K562 (cell line): Measurements from ENCODE around the gene KIF1A. TPM values are rescaled to one million over a fixed set of nuclear protein-coding genes. Genes with fewer than 3 reads are reported as not detected.

ENCODE experiments used
- ATAC-seq: fragments of 200-7000 bp; cut with Tn5 transposase; 3 replicates; pipeline ENCODE4 v1.9.1; 2020; ENCODE audit warnings: moderate library complexity
- BruUV-seq: library from RNA; stranded (reverse); fragments of 400-500 nt; replicated peaks from 2 replicates; lab custom pipeline; 2021; lab: Mats Ljungman, UMichigan
- CTCF ChIA-PET: fragments of 300-600 bp; formaldehyde crosslinking; extraction: SDS; loops from one replicate; lab custom pipeline; 2021; ENCODE audit warnings: low intra/inter-chr PET ratio; lab: Yijun Ruan, JAX
- POLR2A ChIA-PET: fragments of 300-600, 350-650 bp; sonication (Branson Sonifier 250); formaldehyde crosslinking; extraction: SDS; loops from one replicate; lab custom pipeline; 2021; ENCODE audit warnings: antibody characterized with exemption, inconsistent platforms; lab: Yijun Ruan, JAX
- DNase-seq, 4 experiments: peaks; one replicate each; pipeline versions ENCODE4 v3.0.0 to v3.0.0-alpha.2; 2011 to 2018; ENCODE audit warnings: low spot score in 3 of 4, mixed read lengths in 3 of 4; ENCODE audit errors: extremely low read depth in 1 of 4
- FAIRE-seq: peaks from 2 replicates; lab custom pipeline; 2011; peaks lifted over from hg19 to GRCh38; lab: Jason Lieb, UNC
- H2AFZ ChIP-seq: 2 replicates; pipeline ENCODE4 v1.6.0; 2011; ENCODE audit warnings: low read depth, low read length, control low read depth, inconsistent platforms
- H3K27ac ChIP-seq: fragments of 200-600 bp; 3 replicates; pipeline ENCODE4 v1.8.0; 2011; ENCODE audit warnings: low read depth, mild to moderate bottlenecking, control low read depth, inconsistent platforms, low read length, moderate library complexity, mixed read lengths; ENCODE audit errors: extremely low read depth
- H3K27me3 ChIP-seq, 2 experiments: fragments of 300-600 bp in 1 of 2; 2 replicates in 1 of 2; 3 replicates in 1 of 2; pipeline versions ENCODE4 v1.6.0 to v1.8.0; 2011; ENCODE audit warnings: inconsistent platforms in 2 of 2, low read length in 2 of 2, mild to moderate bottlenecking in 1 of 2, mixed read lengths in 1 of 2, moderate library complexity in 1 of 2; ENCODE audit not compliant: control insufficient read depth in 2 of 2, insufficient read depth in 2 of 2
- H3K36me3 ChIP-seq: fragments of 300-600 bp; 3 replicates; pipeline ENCODE4 v1.8.0; 2011; ENCODE audit warnings: mild to moderate bottlenecking, low read length, inconsistent platforms; ENCODE audit not compliant: control insufficient read depth, insufficient read depth
- H3K4me1 ChIP-seq, 2 experiments: fragments of 200-600 bp in 1 of 2; replicated peaks in 1 of 2; 2 replicates in 1 of 2; 3 replicates in 1 of 2; pipeline versions ENCODE4 v1.5.1 to v1.8.0; 2011; ENCODE audit warnings: inconsistent platforms in 2 of 2, low read length in 2 of 2, mild to moderate bottlenecking in 1 of 2, mixed read lengths in 1 of 2, moderate library complexity in 1 of 2; ENCODE audit not compliant: control insufficient read depth in 2 of 2, insufficient read depth in 2 of 2
- H3K4me2 ChIP-seq: 2 replicates; pipeline ENCODE4 v1.6.1; 2011; ENCODE audit warnings: low read length, control low read depth, inconsistent platforms, mixed read lengths; ENCODE audit not compliant: insufficient read depth
- H3K4me3 ChIP-seq: fragments of 200-600 bp; sonication (generic), shearing (Covaris generic); 2 replicates; pipeline ENCODE4 v1.5.1; 2016; ENCODE audit warnings: control low read depth, inconsistent platforms
- H3K79me2 ChIP-seq: fragments of 200-600 bp; 3 replicates; pipeline ENCODE4 v1.8.0; 2011; ENCODE audit warnings: low read length, inconsistent platforms; ENCODE audit not compliant: control insufficient read depth, insufficient read depth
- H3K9ac ChIP-seq, 2 experiments: 2 replicates each; pipeline versions ENCODE4 v1.6.0 to v1.6.1; 2011; ENCODE audit warnings: low read depth in 2 of 2, low read length in 2 of 2, control low read depth in 1 of 2, inconsistent platforms in 1 of 2, mild to moderate bottlenecking in 1 of 2, mixed read lengths in 1 of 2; ENCODE audit not compliant: insufficient read depth in 1 of 2
- H3K9me1 ChIP-seq: one replicate; pipeline ENCODE4 v1.6.0; 2011; ENCODE audit warnings: inconsistent platforms, mild to moderate bottlenecking, low read length, moderate library complexity; ENCODE audit not compliant: control insufficient read depth, insufficient read depth
- H3K9me3 ChIP-seq: replicated peaks from 2 replicates; pipeline ENCODE4 v1.5.1; 2011; ENCODE audit warnings: low read depth, low read length, inconsistent platforms; ENCODE audit not compliant: control insufficient read depth, insufficient read depth
- H4K20me1 ChIP-seq: replicated peaks from 2 replicates; pipeline ENCODE4 v1.6.1; 2011; ENCODE audit warnings: low read length, inconsistent platforms, mixed read lengths; ENCODE audit not compliant: control insufficient read depth, insufficient read depth
- ATF3 ChIP-seq, 2 experiments: fragments of 450-650 bp in 1 of 2; sonication (generic) in 1 of 2; formaldehyde crosslinking in 1 of 2; IDR thresholded peaks in 1 of 2; conservative IDR thresholded peaks in 1 of 2; 2 replicates each; pipeline versions ENCODE4 v1.6.1 to v1.8.1; 2016 to 2023; ENCODE audit warnings: mild to moderate bottlenecking in 2 of 2, moderate library complexity in 2 of 2, inconsistent platforms in 1 of 2, missing genetic modification reagents in 1 of 2
- NCOA4 ChIP-seq: fragments of 450-650 bp; IDR thresholded peaks from 2 replicates; pipeline ENCODE4 v1.6.1; 2018; ENCODE audit warnings: mild to moderate bottlenecking; ENCODE audit not compliant: partially characterized antibody
- PATZ1 ChIP-seq: fragments of 250-450 bp; sonication (Bioruptor Pico); IDR thresholded peaks from 2 replicates; pipeline ENCODE4 v1.5.0; 2020; ENCODE audit warnings: mild to moderate bottlenecking, borderline replicate concordance
- TEAD4 ChIP-seq, 2 experiments: sonication (generic) in 1 of 2; formaldehyde crosslinking in 1 of 2; IDR thresholded peaks; 2 replicates each; pipeline versions ENCODE4 v1.6.1 to v1.8.0; 2012 to 2022; ENCODE audit warnings: borderline replicate concordance in 1 of 2, inconsistent platforms in 1 of 2, low read length in 1 of 2, mild to moderate bottlenecking in 1 of 2, missing genetic modification reagents in 1 of 2
- TRIM28 ChIP-seq: fragments of 450-650 bp; IDR thresholded peaks from 2 replicates; pipeline ENCODE4 v1.6.1; 2017
- ZKSCAN1 ChIP-seq: fragments of 150-350 bp; IDR thresholded peaks from 2 replicates; pipeline ENCODE4 v1.6.1; 2016; ENCODE audit warnings: low read depth, low read length
- ZNF146 ChIP-seq: IDR thresholded peaks from one replicate; pipeline ENCODE4 v1.6.1; 2018; ENCODE audit warnings: missing compliant biosample characterization; ENCODE audit not compliant: unreplicated experiment
- WGBS: fragments of 100-300 bp; shearing (Covaris generic); methylation state at CpG from one replicate; pipeline ENCODE4 v1.1.6; 2016; ENCODE audit warnings: low coverage, mixed read lengths; ENCODE audit not compliant: insufficient coverage; ENCODE audit errors: missing lambda C conversion rate; 5-methylcytosine and 5-hydroxymethylcytosine counted together
- in situ Hi-C: fragments of 300-500 bp; cut with MboI; formaldehyde crosslinking; loops from 4 replicates; pipeline ENCODE4 v1.15.0; 2018; ENCODE audit warnings: inconsistent platforms, mixed read lengths
- intact Hi-C: fragments of 100-400 bp; cut with micrococcal nuclease; formaldehyde crosslinking; loops from 2 replicates; pipeline ENCODE4 v1.14.2; 2022
- polyA plus RNA-seq, 8 experiments: library from polyadenylated mRNA; depleted of rRNA in 4 of 8; stranded (reverse) in 5 of 8; unstranded in 3 of 8; fragments of >200 nt; fragmentation: Nextera tagmentation in 2 of 8; fragmentation: Illumina TruSeq in 1 of 8; extraction: Ambion mirVana in 2 of 8; extraction: Trizol in 1 of 8; gene quantifications; 2 replicates each; pipeline versions ENCODE4 v1.2.1 to v1.2.3, GENCODE V29; 2011 to 2014; ENCODE audit warnings: inconsistent platforms in 1 of 8, missing spikeins in 1 of 8
- total RNA-seq, 7 experiments: library from RNA; depleted of rRNA in 6 of 7; stranded (reverse); fragments of >200 nt in 6 of 7; fragmentation: Illumina TruSeq in 2 of 7; extraction: Trizol in 2 of 7; gene quantifications; 2 replicates each; pipeline versions ENCODE4 v1.2.1 to v1.2.3, GENCODE V29; 2011 to 2021; ENCODE audit warnings: low replicate concordance in 1 of 7

KIF1A gene
- total and polyA plus RNA-seq, 9 of the 15 experiments (the other 6 are each of a cell fraction or from before 2014, with no cell fraction given) = 0.07 to 1.4 (median 0.45) TPM; not detected in 2

DNA sequence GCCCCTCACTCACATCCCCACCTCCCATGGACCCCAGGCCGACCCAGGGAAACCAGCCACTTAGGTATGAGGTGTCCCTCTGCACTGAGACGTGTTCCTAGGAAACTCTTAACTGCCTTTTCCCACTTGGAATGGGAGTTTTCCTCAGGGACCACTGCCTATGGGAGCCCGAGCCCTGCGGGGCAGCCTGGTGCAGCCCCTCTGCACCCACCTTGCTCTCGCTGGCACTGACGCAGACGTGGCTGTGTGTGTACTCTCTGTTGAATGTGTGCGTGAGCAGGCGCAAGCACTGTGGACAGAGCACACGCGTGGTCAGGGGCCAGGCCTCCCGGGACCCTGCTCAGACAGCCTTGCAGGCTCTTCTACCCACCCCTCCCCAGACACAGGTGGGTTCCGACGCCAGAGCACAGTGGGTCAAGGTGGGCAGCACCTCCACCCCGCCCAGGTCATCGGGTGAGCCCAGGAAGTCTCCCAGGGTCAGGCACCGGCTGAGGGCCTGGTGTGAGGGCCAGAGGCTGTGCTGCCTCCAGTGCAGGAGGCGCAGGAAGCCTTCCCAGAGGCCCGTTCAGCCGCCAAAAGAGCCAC is 98.3 kb downstream of the KIF1A start:
- POLR2A ChIA-PET = no interaction called here
- TF ChIP-seq PATZ1 (no peak), NCOA4 (no peak), TEAD4 (IDR thresholded peaks at IDR 0.05; ENCODE audit: low read length) (no peak), TEAD4 (CRISPR knock-in tag; IDR thresholded peaks at IDR 0.05; ENCODE audit: borderline replicate concordance) (no peak), ZKSCAN1 (no peak), ATF3 (IDR thresholded peaks at IDR 0.05) (no peak), ATF3 (CRISPR knock-in tag; conservative IDR thresholded peaks at IDR 0.05) (no peak), TRIM28 (no peak), ZNF146 (no peak)
- Histone ChIP-seq H3K4me1 (peaks cover 0 to 8% of the 10 kb centered on the region in 2 experiments; a peak in 1 of 5 replicates), H3K9me1 (no peaks in the 10 kb centered on the region), H3K27me3 (peaks cover 0 to 73% of the 10 kb centered on the region in 2 experiments; a peak in 3 of 5 replicates), H2AFZ (no peak overlapping the region), H3K4me3 (no peak overlapping the region), H3K9me3 (no peaks in the 10 kb centered on the region), H4K20me1 (no peaks in the 10 kb centered on the region), H3K36me3 (no peaks in the 10 kb centered on the region), H3K9ac (no peak overlapping the region), H3K27ac (no peak overlapping the region), H3K79me2 (no peaks in the 10 kb centered on the region), H3K4me2 (no peak overlapping the region)
- in situ Hi-C loops = no loop called here
- WGBS = 0% methylated on average over 15 of the region's 20 CpGs
- FAIRE-seq = no peak
- DNase-seq = no peak
- intact Hi-C loops = no loop called here
- CTCF ChIA-PET = no interaction called here
- no TSS peak for BruUV-seq
- no peak for ATAC-seq
